Central memory CD8-positive, alpha-beta T cell (primary cell): ENCODE results near the gene PC.

Experiments used
- ATAC-seq: fragments of 150-1000 bp; cut with Tn5 transposase; replicated peaks from 2 replicates; pipeline ENCODE4 v1.10.0; 2022; ENCODE audit warnings: mild to moderate bottlenecking, moderate FRiP score, moderate number of reproducible peaks; ENCODE audit not compliant: poor library complexity, severe bottlenecking; ENCODE audit errors: extremely low read depth
- DNase-seq, 2 donors: peaks; one replicate each; pipeline ENCODE4 v3.0.0; 2021; ENCODE audit warnings: low spot score in 2 of 2
- H3K27ac Mint-ChIP-seq: one replicate; pipeline ENCODE4 v1.8.0; 2022; ENCODE audit warnings: low read depth, mild to moderate bottlenecking, moderate library complexity, mixed read lengths
- H3K27me3 Mint-ChIP-seq: one replicate; pipeline ENCODE4 v1.8.0; 2022; ENCODE audit warnings: mixed read lengths
- H3K36me3 Mint-ChIP-seq: one replicate; pipeline ENCODE4 v1.8.0; 2022; ENCODE audit warnings: mild to moderate bottlenecking, moderate library complexity, mixed read lengths; ENCODE audit not compliant: insufficient read depth
- H3K4me1 Mint-ChIP-seq: one replicate; pipeline ENCODE4 v1.8.0; 2022; ENCODE audit warnings: mixed read lengths
- H3K4me3 Mint-ChIP-seq: one replicate; pipeline ENCODE4 v1.8.0; 2022; ENCODE audit warnings: mild to moderate bottlenecking, moderate library complexity, mixed read lengths
- H3K9me3 Mint-ChIP-seq: one replicate; pipeline ENCODE4 v1.8.0; 2022; ENCODE audit warnings: mixed read lengths

Gene PC

DNA sequence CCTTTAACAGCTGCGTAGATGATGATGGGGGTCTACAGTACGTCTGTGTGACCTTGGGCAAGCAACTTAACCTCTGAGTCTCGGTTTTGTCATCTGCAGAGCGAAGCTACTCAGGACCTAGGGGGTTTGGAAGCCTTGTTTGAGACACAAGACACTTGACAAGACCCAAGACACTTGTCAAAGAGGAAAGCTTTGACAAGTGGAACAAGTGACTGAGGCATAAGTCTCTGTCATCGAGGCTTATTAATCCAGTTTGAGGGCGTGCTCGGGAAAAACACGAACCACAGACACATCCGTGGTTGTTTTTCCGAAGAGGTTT lies 732 bp upstream of the PC start:
- H3K36me3 Mint-ChIP-seq: peaks cover 2% of the 10 kb centered on the region
- no peaks in the 10 kb centered on the region for H3K9me3 Mint-ChIP-seq
- H3K4me3 Mint-ChIP-seq: peak overlapping the region; percentile 83
- H3K27me3 Mint-ChIP-seq: no peaks in the 10 kb centered on the region
- DNase-seq (no peak), ATAC-seq (no peak)
- peak overlapping the region; percentile 82 for H3K27ac Mint-ChIP-seq
- H3K4me1 Mint-ChIP-seq: peaks cover 16% of the 10 kb centered on the region

DNA sequence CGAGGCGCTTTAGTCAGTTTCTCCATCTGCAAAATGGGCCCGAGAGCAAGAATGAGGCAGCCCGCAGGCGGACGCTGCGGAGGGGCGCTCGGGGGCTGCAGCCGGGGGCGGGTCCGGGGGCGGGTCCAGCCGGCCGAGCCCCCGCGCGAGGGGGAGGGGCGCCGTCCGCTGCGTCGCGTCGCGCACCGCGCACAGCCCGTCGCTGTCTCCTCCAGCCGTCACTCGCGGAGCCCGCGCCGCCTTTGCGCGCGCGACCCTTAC lies 282 bp downstream of the PC start:
- H3K9me3 Mint-ChIP-seq: no peaks in the 10 kb centered on the region
- DNase-seq (no peak), ATAC-seq (peak; percentile 30)
- H3K27me3 Mint-ChIP-seq: no peaks in the 10 kb centered on the region
- H3K4me1 Mint-ChIP-seq: peaks cover 16% of the 10 kb centered on the region
- H3K36me3 Mint-ChIP-seq: peaks cover 2% of the 10 kb centered on the region
- H3K4me3 Mint-ChIP-seq: peak overlapping the region; percentile 83
- peak overlapping the region; percentile 82 for H3K27ac Mint-ChIP-seq

DNA sequence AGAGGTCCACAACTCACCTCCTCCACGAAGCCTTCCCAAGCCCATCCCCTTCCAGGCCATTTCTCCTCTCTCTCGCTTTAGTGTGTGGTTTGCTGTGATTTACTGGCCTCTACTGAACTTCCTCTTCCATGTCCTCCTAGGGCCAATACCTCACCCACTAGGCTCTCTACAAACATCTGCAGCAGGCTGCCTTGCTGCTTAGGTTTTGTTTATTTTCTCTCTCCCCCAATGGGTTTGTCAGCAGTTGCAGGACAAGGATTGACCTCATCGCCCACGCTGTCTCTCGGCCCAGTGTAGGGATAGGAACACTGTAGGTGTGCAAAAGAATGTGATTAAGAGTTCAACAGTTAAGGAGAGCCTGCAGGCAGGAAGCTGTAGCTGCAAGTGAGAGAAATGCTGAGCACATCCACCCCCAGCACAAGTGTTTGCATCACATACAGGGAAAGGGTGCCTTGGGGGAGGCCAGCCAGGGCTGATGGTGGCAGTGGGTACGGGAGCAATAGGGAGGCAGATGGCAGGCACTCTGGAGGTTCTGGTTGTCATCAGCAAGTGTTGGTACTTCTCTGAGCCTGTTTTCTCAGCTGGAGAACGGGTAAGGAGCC lies 1.4 kb downstream of the PC start:
- H3K4me3 Mint-ChIP-seq: peak overlapping the region; percentile 83
- ATAC-seq (no peak), DNase-seq (no peak)
- no peaks in the 10 kb centered on the region for H3K9me3 Mint-ChIP-seq
- H3K27me3 Mint-ChIP-seq: no peaks in the 10 kb centered on the region
- H3K27ac Mint-ChIP-seq: no peak overlapping the region
- peaks cover 2% of the 10 kb centered on the region for H3K36me3 Mint-ChIP-seq
- peaks cover 16% of the 10 kb centered on the region for H3K4me1 Mint-ChIP-seq

DNA sequence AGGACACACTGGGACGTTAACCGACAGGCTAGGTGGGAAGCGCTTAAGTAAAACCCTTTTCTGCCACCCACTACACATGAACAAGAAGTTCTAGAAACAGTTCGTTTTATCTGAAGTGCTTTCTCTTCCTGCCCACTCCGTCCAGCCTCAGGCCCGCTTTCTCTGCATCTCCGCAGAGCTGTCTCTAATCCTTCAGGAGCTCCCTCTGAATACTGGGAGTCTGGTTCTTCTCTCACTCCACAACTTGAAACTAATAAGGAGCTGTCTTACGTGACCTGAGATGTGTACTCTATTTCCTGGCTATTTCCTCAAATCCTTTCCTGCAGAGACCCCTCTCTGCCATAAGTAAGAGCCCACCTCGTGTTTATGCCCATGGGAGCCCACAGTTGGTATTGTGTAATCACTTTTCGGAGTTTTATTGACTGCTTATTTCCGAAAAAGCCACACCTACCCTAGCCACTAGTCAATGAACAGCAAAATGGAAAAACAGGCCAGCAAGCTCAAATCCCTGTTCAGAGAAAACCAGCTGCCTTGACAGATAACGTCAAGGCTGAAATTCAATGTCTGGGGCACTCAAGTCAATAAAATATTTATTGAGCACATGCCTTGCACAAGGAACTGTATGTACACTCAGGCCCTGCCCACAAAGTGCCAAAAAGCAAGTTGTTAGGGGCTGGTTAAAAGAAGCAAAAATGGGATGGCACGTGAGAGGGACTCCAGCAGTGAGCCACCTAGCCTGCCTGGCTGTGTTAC lies 4.9 kb downstream of the PC start:
- Mint-ChIP-seq H3K4me3 (no peak overlapping the region), H3K4me1 (peaks cover 6% of the 10 kb centered on the region), H3K9me3 (no peaks in the 10 kb centered on the region), H3K27ac (no peak overlapping the region), H3K27me3 (no peaks in the 10 kb centered on the region), H3K36me3 (no peaks in the 10 kb centered on the region)
- ATAC-seq (no peak), DNase-seq (no peak)

DNA sequence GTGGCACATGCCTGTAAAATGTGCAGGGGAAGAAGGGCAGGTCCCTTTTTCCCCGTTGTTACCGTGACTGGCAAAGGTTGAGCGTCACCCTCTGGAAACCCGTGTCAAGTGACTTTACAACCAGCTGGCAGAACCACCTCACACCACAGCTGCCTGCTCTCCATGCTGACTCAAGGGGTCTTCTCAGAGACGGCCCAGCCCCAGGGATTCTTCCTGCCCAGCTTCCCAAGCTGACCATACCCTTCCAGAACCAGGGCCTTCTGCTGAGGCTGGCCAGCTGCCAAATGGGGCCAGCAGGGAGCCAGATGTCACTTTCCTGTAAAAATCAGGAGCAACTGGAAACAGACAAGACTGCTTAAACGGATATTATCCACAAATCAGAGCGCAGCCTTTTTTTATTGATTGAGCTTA lies 6.3 kb downstream of the PC start:
- no peak overlapping the region for H3K27ac Mint-ChIP-seq
- H3K4me1 Mint-ChIP-seq: peaks cover 4% of the 10 kb centered on the region
- no peaks in the 10 kb centered on the region for H3K9me3 Mint-ChIP-seq
- DNase-seq: no peak
- no peaks in the 10 kb centered on the region for H3K27me3 Mint-ChIP-seq
- H3K36me3 Mint-ChIP-seq: no peaks in the 10 kb centered on the region
- H3K4me3 Mint-ChIP-seq: no peak overlapping the region
- ATAC-seq: no peak

DNA sequence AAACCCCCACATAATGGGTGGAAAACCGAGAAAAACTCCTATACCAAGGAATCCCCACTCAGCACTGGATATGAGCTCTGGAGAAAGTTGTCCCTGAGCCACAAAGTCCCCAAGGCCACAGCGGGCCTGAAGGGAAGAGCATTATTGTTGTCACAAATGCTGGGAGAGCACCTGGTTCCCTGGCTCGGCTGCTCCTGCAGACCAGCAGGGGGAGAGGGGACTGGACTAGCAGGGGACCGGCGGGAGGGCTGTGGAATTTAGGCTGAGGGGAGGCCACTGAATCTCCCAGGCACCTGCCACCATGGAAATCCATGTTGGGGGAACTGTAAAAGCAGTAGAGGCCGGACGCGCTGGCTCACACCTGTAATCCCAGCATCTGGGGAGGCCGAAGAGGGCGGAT lies 7.0 kb downstream of the PC start:
- ATAC-seq (no peak), DNase-seq (no peak)
- Mint-ChIP-seq H3K4me1 (no peaks in the 10 kb centered on the region), H3K4me3 (no peak overlapping the region), H3K9me3 (no peaks in the 10 kb centered on the region), H3K27ac (no peak overlapping the region), H3K36me3 (no peaks in the 10 kb centered on the region), H3K27me3 (no peaks in the 10 kb centered on the region)

DNA sequence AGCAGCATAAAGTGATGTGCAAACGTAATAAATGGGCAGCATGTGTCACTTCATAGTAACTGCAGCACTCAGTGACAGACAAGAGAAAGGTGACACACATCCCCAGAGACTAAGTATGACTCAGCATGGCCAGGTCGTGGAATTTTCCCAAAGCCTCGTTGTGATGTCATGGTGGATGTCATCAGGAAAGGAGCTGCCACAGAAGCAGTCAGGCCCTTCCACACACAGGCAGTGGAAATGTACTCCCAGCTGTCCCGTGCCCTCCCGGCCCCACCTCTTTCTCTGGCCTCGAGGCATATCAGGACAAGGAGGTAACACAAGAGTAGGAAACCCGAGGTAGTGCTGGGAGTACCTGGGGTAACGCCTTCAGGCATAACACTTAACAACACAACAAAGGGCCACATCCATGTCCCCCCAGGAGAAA lies 8.1 kb downstream of the PC start:
- ATAC-seq (no peak), DNase-seq (no peak)
- H3K27me3 Mint-ChIP-seq: no peaks in the 10 kb centered on the region
- H3K4me1 Mint-ChIP-seq: no peaks in the 10 kb centered on the region
- no peaks in the 10 kb centered on the region for H3K9me3 Mint-ChIP-seq
- no peaks in the 10 kb centered on the region for H3K36me3 Mint-ChIP-seq
- no peak overlapping the region for H3K27ac Mint-ChIP-seq
- H3K4me3 Mint-ChIP-seq: no peak overlapping the region

DNA sequence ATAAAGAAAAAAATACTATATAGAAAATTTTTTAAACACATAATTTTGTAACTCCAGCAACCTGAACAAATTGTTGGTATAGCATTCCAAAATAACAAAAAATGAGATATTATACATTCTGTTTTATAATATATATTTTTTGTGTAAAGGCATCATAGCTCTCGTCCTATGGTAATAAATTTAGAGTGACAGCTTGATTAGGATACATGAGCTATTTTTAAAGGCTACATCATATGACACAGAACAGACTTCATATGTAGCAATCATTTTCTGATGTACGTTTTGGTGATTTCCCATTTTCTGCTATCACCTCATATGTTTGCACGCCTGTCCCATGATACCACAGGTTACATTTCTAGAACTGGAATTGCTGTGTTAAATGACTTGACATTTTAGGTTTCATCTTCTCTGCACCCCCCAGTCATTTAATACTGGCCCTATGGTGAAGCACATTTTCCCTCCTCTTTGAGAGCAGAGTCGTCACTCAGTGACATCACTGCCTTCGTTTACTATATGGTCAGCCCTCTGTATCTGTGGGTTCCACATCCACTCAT lies 19.5 kb downstream of the PC start:
- no peak overlapping the region for H3K27ac Mint-ChIP-seq
- ATAC-seq: no peak
- H3K36me3 Mint-ChIP-seq: no peaks in the 10 kb centered on the region
- H3K27me3 Mint-ChIP-seq: peaks cover 13% of the 10 kb centered on the region
- DNase-seq: no peak
- H3K4me3 Mint-ChIP-seq: no peak overlapping the region
- no peaks in the 10 kb centered on the region for H3K4me1 Mint-ChIP-seq
- H3K9me3 Mint-ChIP-seq: no peaks in the 10 kb centered on the region

DNA sequence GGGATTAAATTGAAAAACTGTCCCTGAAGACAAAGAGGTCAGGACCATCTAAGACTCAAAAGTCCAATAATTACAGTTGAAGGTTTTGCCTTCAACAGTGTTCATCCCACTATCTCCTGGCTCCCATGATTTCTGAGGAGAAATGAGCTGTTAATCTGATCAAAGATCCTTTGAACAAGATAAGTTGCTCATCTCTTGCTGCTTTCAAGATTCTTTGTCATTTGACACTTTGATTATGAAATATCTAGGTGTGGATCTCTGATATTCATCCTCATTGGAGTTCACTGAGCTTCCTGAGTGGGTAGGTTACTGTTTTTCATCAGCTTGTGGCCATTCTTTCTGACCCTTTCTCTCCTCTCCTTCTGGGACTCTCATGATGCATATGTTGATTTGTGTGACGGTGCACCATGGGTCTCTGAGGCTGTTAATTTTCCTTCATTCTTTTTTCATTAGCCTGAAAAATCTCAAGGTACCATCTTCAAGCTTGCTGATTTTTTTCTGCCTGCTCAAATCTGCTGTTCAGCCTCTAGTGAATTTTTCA lies 20.9 kb downstream of the PC start:
- no peak overlapping the region for H3K4me3 Mint-ChIP-seq
- no peak overlapping the region for H3K27ac Mint-ChIP-seq

DNA sequence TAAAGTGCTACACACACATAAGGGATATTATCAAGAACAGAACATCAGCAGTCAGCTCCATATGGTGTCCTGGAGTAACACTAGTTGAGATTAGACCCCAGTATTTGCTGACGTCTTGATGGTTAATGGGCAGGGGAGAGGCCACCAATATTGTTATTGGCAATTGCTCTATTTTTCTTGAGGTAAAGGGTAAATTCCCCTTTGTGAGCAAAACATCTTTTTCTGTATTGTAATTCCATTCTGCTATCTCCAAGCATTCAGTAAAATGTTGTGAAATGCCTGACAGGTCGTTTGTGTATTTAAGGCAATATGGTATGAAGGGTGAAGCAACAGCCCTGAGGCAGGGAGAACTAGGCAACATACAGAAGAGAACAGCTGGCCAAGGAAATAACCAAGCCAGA lies 21.9 kb downstream of the PC start:
- DNase-seq: no peak
- Mint-ChIP-seq H3K36me3 (no peaks in the 10 kb centered on the region), H3K27me3 (peaks cover 22% of the 10 kb centered on the region), H3K4me3 (no peak overlapping the region), H3K4me1 (no peaks in the 10 kb centered on the region), H3K9me3 (no peaks in the 10 kb centered on the region), H3K27ac (no peak overlapping the region)
- no peak for ATAC-seq

More for the DNA sequence above, 20.9 kb downstream of the PC start:
- Mint-ChIP-seq H3K9me3 (no peaks in the 10 kb centered on the region), H3K4me1 (no peaks in the 10 kb centered on the region), H3K27me3 (peaks cover 22% of the 10 kb centered on the region), H3K36me3 (no peaks in the 10 kb centered on the region)
- ATAC-seq (no peak), DNase-seq (no peak)

DNA sequence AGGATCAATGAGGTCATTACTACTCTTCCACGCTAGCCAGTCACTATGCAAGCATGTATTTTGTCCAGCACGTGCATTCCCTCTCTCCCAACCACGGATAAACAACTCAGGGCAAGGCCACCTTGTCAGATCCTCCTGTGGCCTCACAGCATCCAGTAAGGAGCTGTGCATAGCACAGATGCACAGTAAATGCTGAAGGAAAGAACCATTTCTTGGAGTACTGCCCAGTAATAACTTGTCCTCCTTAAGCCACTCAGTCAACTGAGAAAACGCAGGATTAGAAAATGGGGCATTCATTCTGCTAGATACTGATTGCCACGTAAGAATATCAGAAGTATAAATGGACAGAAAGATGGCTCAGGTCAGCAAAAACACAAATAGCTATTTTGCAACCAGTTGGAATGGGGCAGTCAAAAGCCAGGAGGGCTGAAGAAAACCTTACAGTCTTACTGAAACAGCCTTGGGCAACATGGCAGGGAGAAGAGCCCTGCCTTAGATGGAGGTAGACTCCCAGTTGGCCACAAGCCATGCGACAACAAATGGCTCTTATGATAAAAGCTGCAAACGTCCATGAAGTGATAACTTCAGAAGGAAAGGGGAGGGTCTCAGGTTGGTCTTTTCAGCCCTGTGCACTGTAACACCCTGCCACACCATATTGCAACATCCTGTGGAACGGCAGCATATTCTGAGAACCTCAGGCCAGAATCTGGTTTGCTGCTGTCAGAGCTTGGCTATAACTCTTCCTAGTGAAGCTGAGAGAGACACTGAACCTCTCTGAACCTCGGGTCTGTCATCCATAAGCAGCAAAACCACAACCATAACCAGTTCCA lies 23.0 kb downstream of the PC start:
- Mint-ChIP-seq H3K27me3 (peaks cover 22% of the 10 kb centered on the region), H3K4me3 (no peak overlapping the region), H3K9me3 (no peaks in the 10 kb centered on the region), H3K36me3 (no peaks in the 10 kb centered on the region), H3K4me1 (no peaks in the 10 kb centered on the region), H3K27ac (no peak overlapping the region)
- ATAC-seq (no peak), DNase-seq (no peak)

DNA sequence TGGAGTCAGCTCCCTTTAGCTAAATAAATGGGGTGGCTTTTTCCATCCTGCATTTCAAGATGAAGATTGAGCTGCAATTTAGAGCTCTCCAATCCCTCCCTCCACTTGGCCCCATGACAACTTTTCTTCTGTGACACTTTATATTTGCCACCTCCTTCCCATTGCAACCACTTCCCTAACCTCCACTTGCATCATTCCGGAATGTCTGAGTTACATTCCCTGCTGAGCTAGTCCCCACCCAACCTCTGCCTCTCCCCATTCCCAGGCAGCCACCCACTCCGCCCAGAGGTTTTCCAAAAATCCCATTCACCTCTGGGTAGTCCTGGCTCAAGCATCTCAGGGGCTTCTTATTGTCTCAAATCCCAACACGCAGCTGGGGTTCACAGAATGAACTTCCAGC lies 24.7 kb downstream of the PC start:
- ATAC-seq (no peak), DNase-seq (no peak)
- no peaks in the 10 kb centered on the region for H3K4me1 Mint-ChIP-seq
- no peaks in the 10 kb centered on the region for H3K36me3 Mint-ChIP-seq
- H3K27ac Mint-ChIP-seq: no peak overlapping the region
- peaks cover 22% of the 10 kb centered on the region for H3K27me3 Mint-ChIP-seq
- no peaks in the 10 kb centered on the region for H3K9me3 Mint-ChIP-seq
- H3K4me3 Mint-ChIP-seq: no peak overlapping the region

DNA sequence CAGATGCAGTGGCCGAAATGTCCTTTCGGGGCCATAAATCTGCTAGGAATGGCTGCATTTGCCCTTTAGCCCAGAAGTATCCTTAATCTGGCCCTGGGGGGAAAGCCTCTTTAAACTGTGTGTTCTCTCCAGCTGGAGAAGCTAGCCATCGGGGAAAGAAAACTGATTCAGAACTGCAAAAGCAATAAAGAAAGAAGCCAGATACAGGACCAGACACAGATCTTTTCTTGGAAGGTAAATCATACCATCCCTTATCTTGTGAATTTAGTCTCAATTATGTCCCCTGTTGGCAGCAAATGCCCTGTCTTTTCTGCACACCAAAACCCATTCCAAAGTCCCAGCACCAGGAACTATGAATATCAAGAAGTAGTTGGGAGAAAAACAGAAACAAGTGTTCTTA lies 25.6 kb downstream of the PC start:
- peaks cover 22% of the 10 kb centered on the region for H3K27me3 Mint-ChIP-seq
- H3K9me3 Mint-ChIP-seq: no peaks in the 10 kb centered on the region
- no peaks in the 10 kb centered on the region for H3K36me3 Mint-ChIP-seq
- no peak overlapping the region for H3K27ac Mint-ChIP-seq
- ATAC-seq: no peak
- DNase-seq: no peak
- H3K4me1 Mint-ChIP-seq: no peaks in the 10 kb centered on the region
- H3K4me3 Mint-ChIP-seq: no peak overlapping the region
